GM19438 (cell line): Measurements from ENCODE around the gene FOXO3.
"Not testable (repeated sequence)": the region's sequence is repeated elsewhere in the genome, so short reads cannot be mapped to it uniquely, and the experiment has no call there.

Experiments used
- ATAC-seq: cut with Tn5 transposase; IDR thresholded peaks from one replicate; pipeline ENCODE4 v1.9.1; 2021; ENCODE audit warnings: low read depth; ENCODE audit not compliant: unreplicated experiment

The FOXO3 gene

DNA sequence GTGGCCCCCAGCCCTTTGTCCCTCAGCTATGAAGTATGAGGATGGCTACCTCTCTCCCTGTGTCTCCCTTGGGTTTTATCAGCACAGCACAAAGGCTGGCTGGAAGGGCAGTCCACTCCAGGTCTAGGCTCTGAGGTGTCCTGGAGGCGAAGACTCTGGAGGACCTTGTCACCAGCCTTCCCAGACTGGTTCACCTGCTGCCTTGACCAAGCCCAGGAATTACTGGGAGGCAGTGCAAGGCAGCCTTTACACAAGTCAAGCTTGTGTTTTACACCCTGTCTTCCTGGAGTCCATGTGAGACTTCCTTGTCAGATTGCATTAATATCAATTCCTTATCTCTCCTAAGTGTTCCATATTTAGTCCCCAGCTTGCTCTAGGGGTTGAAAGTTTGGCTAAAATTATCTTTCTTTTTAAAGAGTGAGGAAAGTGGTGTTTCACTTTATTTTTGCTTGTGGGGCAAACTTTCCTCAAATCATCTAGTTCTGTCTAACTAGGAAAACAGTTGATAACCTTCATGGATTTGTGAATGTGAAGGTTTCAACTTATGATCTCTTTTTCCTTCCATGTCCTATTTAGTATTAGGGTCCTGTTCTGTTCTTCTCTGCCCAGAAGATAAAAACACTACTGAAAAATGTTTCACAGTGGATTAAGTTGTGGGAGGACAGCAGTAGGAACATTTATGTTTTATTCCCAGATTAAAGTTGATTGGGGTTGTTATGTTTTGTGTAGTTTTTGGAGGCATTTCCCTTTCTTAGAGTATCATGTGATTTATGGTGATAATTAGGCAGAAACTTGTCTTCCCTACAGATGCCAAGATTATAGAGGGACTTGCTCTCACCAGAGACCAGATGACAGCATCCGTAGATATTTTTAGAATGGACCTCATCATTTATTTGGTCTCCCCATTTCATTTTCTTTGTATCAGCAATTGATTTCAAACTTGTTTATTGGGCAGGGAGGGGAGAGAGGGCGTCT, 114.8 kb downstream of the FOXO3 start:
- no peak for ATAC-seq

DNA sequence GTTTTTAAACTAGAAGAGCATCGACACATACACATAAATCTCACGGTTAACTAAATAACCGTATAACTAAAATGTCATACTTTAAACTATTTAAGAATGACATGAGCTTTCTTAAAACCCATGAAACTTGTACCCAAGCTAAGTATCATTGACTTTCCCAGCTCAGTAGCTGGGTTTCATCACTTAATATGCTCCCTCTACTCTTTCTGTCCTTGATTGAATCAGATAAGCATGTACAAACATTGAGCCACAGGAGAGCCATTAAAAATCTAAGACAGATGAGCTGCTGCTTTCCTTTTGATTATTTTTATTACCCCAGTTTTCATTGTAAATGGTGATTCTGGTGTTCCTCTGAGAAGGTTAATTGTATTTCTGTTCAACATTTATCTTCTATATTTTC, 115.8 kb downstream of the FOXO3 start:
- ATAC-seq, result no peak

GRCh38 chr6:108677357-108677756, 116.6 kb downstream of the FOXO3 start:
- ATAC-seq, result no peak

- ATAC-seq, result no peak
These were observed 117.2 kb downstream of the FOXO3 start for GRCh38 chr6:108677894-108678293.

DNA sequence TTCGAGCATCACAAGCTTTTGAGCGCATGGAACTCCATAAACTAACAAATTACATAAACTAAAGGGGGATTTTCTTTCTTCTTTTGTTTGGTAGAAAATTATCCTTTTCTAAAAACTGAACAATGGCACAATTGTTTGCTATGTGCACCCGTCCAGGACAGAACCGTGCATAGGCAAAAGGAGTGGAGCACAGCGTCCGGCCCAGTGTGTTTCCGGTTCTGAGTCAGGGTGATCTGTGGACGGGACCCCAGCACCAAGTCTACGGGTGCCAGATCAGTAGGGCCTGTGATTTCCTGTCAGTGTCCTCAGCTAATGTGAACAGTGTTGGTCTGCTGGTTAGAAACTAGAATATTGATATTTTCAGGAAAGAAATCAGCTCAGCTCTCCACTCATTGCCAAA, 119.6 kb downstream of the FOXO3 start:
- ATAC-seq, result not testable (repeated sequence)

GRCh38 chr6:108681721-108682120, 121.0 kb downstream of the FOXO3 start:
- not testable (repeated sequence) for ATAC-seq

DNA sequence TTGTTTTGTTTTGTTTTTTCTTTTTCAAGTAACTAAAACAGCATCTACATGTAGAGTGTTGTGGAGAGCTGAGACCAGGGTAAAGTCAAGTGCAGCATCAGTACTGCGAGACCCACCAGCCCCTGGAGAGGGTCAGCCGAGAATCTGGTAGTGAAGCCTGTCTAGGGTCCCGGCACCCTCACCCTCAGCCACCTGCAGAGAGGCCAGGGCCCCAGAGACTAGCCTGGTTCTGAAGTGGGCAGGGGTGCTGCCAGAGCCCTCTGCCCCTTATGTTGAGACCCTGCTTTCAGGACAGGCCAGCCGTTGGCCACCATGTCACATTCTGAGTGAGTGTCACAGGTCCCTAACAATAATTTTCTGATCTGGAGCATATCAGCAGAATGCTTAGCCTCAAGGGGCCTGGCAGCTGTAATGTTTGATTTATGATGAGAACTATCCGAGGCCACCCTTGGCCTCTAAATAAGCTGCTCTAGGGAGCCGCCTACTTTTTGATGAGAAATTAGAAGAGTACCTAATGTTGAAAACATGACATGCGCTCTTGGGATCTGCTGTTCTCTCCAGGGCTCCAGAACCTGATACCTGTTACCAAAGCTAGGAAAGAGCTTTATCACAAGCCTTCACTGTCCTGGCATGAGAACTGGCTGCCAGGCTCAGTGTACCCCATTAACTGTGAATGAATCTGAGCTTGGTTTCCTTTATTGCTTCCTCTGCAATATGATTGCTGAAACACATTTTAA, 121.8 kb downstream of the FOXO3 start:
- not testable (repeated sequence) for ATAC-seq

DNA sequence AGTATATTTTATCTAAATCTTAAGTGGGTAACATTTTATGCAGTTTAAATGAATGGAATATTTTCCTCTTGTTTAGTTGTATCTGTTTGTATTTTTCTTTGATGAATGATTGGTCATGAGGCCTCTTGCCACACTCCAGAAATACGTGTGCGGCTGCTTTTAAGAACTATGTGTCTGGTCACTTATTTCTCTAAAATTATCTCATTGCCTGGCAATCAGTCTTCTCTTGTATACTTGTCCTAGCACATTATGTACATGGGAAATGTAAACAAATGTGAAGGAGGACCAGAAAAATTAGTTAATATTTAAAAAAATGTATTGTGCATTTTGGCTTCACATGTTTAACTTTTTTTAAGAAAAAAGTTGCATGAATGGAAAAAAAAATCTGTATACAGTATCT, 123.3 kb downstream of the FOXO3 start:
- not testable (repeated sequence) for ATAC-seq

DNA sequence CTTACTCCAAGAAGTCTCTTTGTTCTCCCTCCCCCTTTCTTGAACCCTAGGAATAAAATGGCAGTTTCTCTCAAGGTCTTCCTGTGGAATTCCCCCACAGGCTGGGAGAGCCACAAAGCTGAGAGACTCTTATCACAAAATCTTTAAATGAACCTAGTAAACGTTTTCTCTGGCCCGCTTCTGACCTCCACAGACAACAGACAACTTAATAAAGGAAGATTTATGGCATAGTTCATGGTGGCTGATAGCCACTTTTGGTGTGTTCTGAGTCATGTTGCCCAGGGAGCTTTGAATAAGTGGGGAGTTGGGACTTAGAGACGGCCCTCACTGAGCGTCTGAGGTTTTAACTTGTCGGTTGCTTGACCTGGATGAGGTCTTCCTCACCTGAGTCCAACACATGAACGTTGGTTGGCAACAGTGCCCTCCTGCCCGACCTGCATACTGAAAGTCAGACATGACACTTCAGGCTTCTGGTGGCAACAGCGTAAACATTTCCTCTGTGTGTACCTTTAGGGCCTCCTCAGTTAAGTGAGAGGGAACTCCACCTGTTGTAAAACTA, 124.1 kb downstream of the FOXO3 start:
- ATAC-seq, result no peak

- no peak for ATAC-seq
These were observed 125.3 kb downstream of the FOXO3 start for GRCh38 chr6:108685970-108686369.

GRCh38 chr6:108686896-108687295, 126.2 kb downstream of the FOXO3 start:
- ATAC-seq, result no peak

GRCh38 chr6:108687921-108688320, 127.2 kb downstream of the FOXO3 start:
- ATAC-seq, result no peak

DNA sequence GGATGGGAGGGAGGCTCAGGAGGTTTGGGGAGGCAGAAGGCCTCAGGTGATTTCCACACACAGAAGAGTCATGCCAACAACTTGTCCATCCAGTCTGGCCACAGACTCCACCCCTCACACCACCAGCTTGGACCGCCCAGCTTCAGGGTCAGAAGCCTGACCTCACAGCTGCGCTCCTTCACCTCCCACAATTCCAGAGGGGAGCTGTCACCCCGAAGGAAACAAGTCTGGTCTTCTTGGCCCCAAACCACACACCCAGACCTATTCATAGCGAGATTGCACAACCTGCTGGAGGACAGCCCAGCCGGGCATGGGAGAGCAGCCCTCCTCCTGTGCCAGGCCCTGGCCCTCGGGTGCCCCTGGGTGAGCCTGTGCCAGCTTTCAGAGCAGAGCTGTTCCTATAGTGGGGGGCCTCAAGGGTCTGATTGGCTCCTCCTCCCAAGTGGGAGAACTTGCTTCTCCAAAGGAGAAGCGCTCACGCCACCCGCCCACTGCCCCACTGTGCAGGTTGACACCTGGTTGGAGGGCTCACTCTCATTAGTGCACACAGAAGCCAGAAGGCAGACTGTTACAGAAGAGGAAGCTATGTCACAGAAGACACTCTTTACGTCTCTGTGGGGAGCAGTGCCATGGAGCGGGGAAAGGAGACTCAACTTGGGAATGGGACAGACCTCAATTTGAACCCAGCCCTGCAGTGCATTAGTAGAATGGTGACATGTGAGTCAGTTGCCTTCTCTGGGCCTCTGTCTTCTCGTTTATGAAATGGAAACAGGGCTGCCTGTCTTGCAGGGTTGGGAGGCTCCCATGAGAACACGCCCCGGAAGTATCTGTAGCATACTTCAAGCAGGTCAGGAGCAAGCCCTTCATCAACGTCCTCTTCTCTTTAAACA, 128.8 kb downstream of the FOXO3 start:
- no peak for ATAC-seq

DNA sequence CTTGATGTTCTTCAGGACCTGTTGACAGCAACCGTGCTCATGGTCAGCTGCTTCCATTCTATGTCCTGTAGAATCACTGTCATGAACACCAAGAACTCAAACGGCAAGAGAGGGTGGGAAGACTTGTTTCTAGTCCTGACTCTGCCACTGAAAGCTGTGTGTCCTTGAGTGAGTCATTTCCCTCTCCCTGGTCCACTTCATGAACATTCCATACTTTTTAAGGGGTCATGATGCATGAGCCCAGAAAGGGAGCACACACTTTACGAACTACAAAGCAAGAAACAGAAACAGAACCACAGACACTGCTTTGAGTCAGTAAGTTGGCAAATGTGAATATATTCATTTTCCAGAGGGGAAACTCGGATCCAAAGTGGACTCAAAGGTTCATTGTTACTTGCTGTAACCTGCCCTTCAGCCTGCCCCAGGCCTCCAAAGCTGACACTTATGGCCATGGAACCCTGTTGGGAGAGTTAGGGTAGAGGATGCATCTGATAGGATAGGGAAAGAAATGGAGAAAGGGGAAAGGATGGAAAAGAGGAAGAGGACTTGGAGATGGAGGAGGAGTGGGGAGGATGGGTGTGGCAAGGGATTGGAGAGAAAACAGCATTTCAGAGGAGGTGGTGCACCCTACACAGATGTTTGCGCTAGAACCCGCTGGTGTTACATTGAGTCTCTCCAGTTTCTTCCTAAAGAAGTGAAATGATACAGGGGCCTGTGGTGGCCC, 129.8 kb downstream of the FOXO3 start:
- ATAC-seq, result no peak

- no peak for ATAC-seq
These were observed 132.9 kb downstream of the FOXO3 start for GRCh38 chr6:108693430-108694154.

DNA sequence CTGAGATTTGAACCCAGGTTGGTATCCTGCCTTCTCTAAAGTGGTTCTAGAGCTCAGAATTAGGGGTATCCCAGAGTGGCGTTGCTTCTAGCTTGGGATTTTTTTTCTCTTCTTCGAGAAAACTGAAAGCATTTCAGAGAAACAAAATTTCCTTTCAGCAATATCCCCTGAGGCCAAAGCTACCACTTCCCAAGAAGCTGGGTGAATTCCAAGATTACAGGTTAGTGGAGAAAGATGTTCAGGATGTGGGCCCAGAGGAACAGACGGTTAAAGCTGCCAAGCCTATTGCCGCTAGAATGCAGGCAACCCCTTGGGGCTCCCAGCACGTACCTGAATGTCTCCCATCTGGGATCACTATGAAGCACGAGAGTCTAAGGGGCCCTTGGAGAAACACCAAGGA, 134.1 kb downstream of the FOXO3 start:
- ATAC-seq, result no peak

DNA sequence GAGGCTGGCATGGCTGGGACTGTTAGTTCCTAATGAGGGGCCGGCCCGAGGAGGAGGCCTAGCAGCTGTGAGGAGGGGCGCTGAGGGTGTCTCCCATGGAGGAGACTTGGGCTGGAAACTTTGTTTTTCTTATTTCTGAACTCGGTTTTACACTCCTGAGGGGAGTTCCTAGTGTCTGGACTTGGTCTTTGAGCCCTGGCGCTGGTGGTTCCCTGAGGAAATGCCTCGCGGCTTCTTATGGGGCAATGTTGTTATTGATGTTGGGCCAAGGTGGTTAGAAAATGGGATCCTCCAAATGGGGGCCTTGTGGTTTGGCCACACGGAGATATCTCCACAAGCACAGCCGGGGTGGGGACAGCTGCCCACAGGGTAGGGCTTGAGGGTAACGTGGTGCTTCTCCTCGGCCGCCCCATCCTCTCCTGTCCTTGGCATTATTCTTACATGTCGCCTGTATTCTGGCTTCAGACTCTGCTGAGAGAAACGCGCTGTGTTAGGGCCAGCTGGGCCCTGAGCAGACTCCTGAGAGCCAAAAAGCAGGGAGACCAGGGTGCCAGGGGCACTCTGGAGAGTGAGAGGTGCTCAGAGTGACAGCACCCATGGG, 136.9 kb downstream of the FOXO3 start:
- no peak for ATAC-seq

DNA sequence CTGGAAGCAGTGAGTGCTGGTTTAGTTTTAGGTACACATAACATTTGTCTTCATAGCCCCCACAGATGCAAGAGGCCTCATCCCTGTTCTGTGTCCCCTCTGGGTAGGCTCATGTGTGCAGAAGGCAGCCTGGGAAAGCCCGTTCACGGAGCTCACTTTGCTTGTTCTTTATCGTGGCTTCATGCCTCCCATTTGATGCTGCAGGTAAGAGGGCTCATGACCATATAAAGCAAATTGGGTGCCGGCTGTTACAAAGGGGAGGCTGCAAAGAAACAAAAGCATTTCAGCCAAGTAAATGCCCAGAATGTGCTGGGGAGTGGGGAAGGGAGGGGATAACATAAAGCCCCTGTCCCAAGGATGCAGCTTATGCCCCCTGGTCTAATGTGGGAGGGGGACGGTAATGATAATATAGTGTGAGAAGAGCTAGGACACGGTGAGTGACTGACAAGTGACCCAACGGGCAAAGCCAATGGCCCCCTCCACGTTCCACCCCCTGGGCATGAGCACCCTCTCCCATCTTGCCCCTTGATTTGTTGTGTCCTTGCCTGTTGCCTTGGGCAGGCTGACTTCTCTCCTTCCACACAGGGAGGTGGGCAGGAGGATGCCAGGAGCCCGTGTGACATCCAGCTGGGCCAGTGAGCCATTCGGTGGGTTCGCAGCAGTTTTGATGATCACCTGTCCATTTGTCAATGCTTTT, 138.0 kb downstream of the FOXO3 start:
- ATAC-seq, result no peak
